ENCODE results near the gene PSMB7.

The PSMB7 gene

GRCh38 chr9:124330011-124330697, 85.1 kb downstream of the PSMB7 start:
- Histone ChIP-seq H3K4me1 (ENCODE audit: control insufficient read depth, insufficient read depth, low read length) (no peaks in the 10 kb centered on the region), H3K9me3 (ENCODE audit: control insufficient read depth, low read length) (no peaks in the 10 kb centered on the region), H3K9ac (ENCODE audit: low read length) (no peak overlapping the region), H3K4me3 (ENCODE audit: low read length) (no peak overlapping the region), H3K27me3 (ENCODE audit: control insufficient read depth, insufficient read depth, low read length) (no peaks in the 10 kb centered on the region), H3K36me3 (ENCODE audit: control insufficient read depth, insufficient read depth, low read length) (peaks cover 12% of the 10 kb centered on the region)

- peaks cover 12% of the 10 kb centered on the region for H3K36me3 ChIP-seq (ENCODE audit: control insufficient read depth, insufficient read depth, low read length)
- H3K4me1 ChIP-seq (ENCODE audit: control insufficient read depth, insufficient read depth, low read length): no peaks in the 10 kb centered on the region
- H3K4me3 ChIP-seq (ENCODE audit: low read length): no peak overlapping the region
- no peaks in the 10 kb centered on the region for H3K27me3 ChIP-seq (ENCODE audit: control insufficient read depth, insufficient read depth, low read length)
- H3K9ac ChIP-seq (ENCODE audit: low read length): no peak overlapping the region
- no peaks in the 10 kb centered on the region for H3K9me3 ChIP-seq (ENCODE audit: control insufficient read depth, low read length)
Measured at GRCh38 chr9:124329206-124329792, 85.9 kb downstream of the PSMB7 start.

- Histone ChIP-seq H3K9me3 (ENCODE audit: control insufficient read depth, low read length) (no peaks in the 10 kb centered on the region), H3K27me3 (ENCODE audit: control insufficient read depth, insufficient read depth, low read length) (no peaks in the 10 kb centered on the region), H3K4me3 (ENCODE audit: low read length) (no peak overlapping the region), H3K4me1 (ENCODE audit: control insufficient read depth, insufficient read depth, low read length) (no peaks in the 10 kb centered on the region), H3K9ac (ENCODE audit: low read length) (no peak overlapping the region), H3K36me3 (ENCODE audit: control insufficient read depth, insufficient read depth, low read length) (peaks cover 13% of the 10 kb centered on the region)
Measured at GRCh38 chr9:124328285-124328684, 87.0 kb downstream of the PSMB7 start.

GRCh38 chr9:124327491-124327890, 87.8 kb downstream of the PSMB7 start:
- H3K27me3 ChIP-seq (ENCODE audit: control insufficient read depth, insufficient read depth, low read length): no peaks in the 10 kb centered on the region
- H3K4me3 ChIP-seq (ENCODE audit: low read length): no peak overlapping the region
- no peak overlapping the region for H3K9ac ChIP-seq (ENCODE audit: low read length)
- no peaks in the 10 kb centered on the region for H3K9me3 ChIP-seq (ENCODE audit: control insufficient read depth, low read length)
- peaks cover 21% of the 10 kb centered on the region for H3K36me3 ChIP-seq (ENCODE audit: control insufficient read depth, insufficient read depth, low read length)
- H3K4me1 ChIP-seq (ENCODE audit: control insufficient read depth, insufficient read depth, low read length): no peaks in the 10 kb centered on the region

GRCh38 chr9:124326378-124326777, 88.9 kb downstream of the PSMB7 start:
- H3K4me3 ChIP-seq (ENCODE audit: low read length): no peak overlapping the region
- H3K9me3 ChIP-seq (ENCODE audit: control insufficient read depth, low read length): no peaks in the 10 kb centered on the region
- H3K36me3 ChIP-seq (ENCODE audit: control insufficient read depth, insufficient read depth, low read length): peaks cover 21% of the 10 kb centered on the region
- no peaks in the 10 kb centered on the region for H3K27me3 ChIP-seq (ENCODE audit: control insufficient read depth, insufficient read depth, low read length)
- no peaks in the 10 kb centered on the region for H3K4me1 ChIP-seq (ENCODE audit: control insufficient read depth, insufficient read depth, low read length)
- H3K9ac ChIP-seq (ENCODE audit: low read length): no peak overlapping the region

- Histone ChIP-seq H3K27me3 (ENCODE audit: control insufficient read depth, insufficient read depth, low read length) (no peaks in the 10 kb centered on the region), H3K36me3 (ENCODE audit: control insufficient read depth, insufficient read depth, low read length) (peaks cover 21% of the 10 kb centered on the region), H3K4me3 (ENCODE audit: low read length) (no peak overlapping the region), H3K4me1 (ENCODE audit: control insufficient read depth, insufficient read depth, low read length) (no peaks in the 10 kb centered on the region), H3K9me3 (ENCODE audit: control insufficient read depth, low read length) (no peaks in the 10 kb centered on the region), H3K9ac (ENCODE audit: low read length) (no peak overlapping the region)
Measured at GRCh38 chr9:124325816-124326215, 89.4 kb downstream of the PSMB7 start.

GRCh38 chr9:124323904-124324303, 91.3 kb downstream of the PSMB7 start:
- Histone ChIP-seq H3K4me1 (ENCODE audit: control insufficient read depth, insufficient read depth, low read length) (peaks cover 7% of the 10 kb centered on the region), H3K9me3 (ENCODE audit: control insufficient read depth, low read length) (no peaks in the 10 kb centered on the region), H3K9ac (ENCODE audit: low read length) (no peak overlapping the region), H3K27me3 (ENCODE audit: control insufficient read depth, insufficient read depth, low read length) (no peaks in the 10 kb centered on the region), H3K4me3 (ENCODE audit: low read length) (no peak overlapping the region), H3K36me3 (ENCODE audit: control insufficient read depth, insufficient read depth, low read length) (peaks cover 9% of the 10 kb centered on the region)

- H3K36me3 ChIP-seq (ENCODE audit: control insufficient read depth, insufficient read depth, low read length): peaks cover 9% of the 10 kb centered on the region
- no peak overlapping the region for H3K4me3 ChIP-seq (ENCODE audit: low read length)
- peaks cover 7% of the 10 kb centered on the region for H3K4me1 ChIP-seq (ENCODE audit: control insufficient read depth, insufficient read depth, low read length)
- H3K9ac ChIP-seq (ENCODE audit: low read length): no peak overlapping the region
- H3K9me3 ChIP-seq (ENCODE audit: control insufficient read depth, low read length): no peaks in the 10 kb centered on the region
- H3K27me3 ChIP-seq (ENCODE audit: control insufficient read depth, insufficient read depth, low read length): no peaks in the 10 kb centered on the region
Measured at GRCh38 chr9:124322618-124323432, 92.4 kb downstream of the PSMB7 start.

GRCh38 chr9:124321935-124322334, 93.3 kb downstream of the PSMB7 start:
- Histone ChIP-seq H3K9me3 (ENCODE audit: control insufficient read depth, low read length) (no peaks in the 10 kb centered on the region), H3K4me3 (ENCODE audit: low read length) (no peak overlapping the region), H3K36me3 (ENCODE audit: control insufficient read depth, insufficient read depth, low read length) (peaks cover 9% of the 10 kb centered on the region), H3K4me1 (ENCODE audit: control insufficient read depth, insufficient read depth, low read length) (peaks cover 7% of the 10 kb centered on the region), H3K27me3 (ENCODE audit: control insufficient read depth, insufficient read depth, low read length) (no peaks in the 10 kb centered on the region), H3K9ac (ENCODE audit: low read length) (no peak overlapping the region)

- Histone ChIP-seq H3K4me3 (ENCODE audit: low read length) (no peak overlapping the region), H3K4me1 (ENCODE audit: control insufficient read depth, insufficient read depth, low read length) (peaks cover 7% of the 10 kb centered on the region), H3K9me3 (ENCODE audit: control insufficient read depth, low read length) (no peaks in the 10 kb centered on the region), H3K27me3 (ENCODE audit: control insufficient read depth, insufficient read depth, low read length) (no peaks in the 10 kb centered on the region), H3K9ac (ENCODE audit: low read length) (no peak overlapping the region), H3K36me3 (ENCODE audit: control insufficient read depth, insufficient read depth, low read length) (peaks cover 10% of the 10 kb centered on the region)
Measured at GRCh38 chr9:124321416-124321815, 93.8 kb downstream of the PSMB7 start.

- H3K9me3 ChIP-seq (ENCODE audit: control insufficient read depth, low read length): no peaks in the 10 kb centered on the region
- no peak overlapping the region for H3K9ac ChIP-seq (ENCODE audit: low read length)
- peaks cover 15% of the 10 kb centered on the region for H3K36me3 ChIP-seq (ENCODE audit: control insufficient read depth, insufficient read depth, low read length)
- H3K4me3 ChIP-seq (ENCODE audit: low read length): no peak overlapping the region
- H3K27me3 ChIP-seq (ENCODE audit: control insufficient read depth, insufficient read depth, low read length): no peaks in the 10 kb centered on the region
- H3K4me1 ChIP-seq (ENCODE audit: control insufficient read depth, insufficient read depth, low read length): peaks cover 7% of the 10 kb centered on the region
Measured at GRCh38 chr9:124320062-124320973, 94.9 kb downstream of the PSMB7 start.
